ENCODE measurements around the gene GRM8.

GRCh38 chr7:126486806-126487205, 765.9 kb downstream of the GRM8 start:
- TF ChIP-seq CTCF (IDR thresholded peaks at IDR 0.05): no peak
- no peak for TF ChIP-seq POLR2AphosphoS5 (IDR thresholded peaks at IDR 0.05)
- no peak for TF ChIP-seq POLR2A (IDR thresholded peaks at IDR 0.05; ENCODE audit: low read depth)
